Activated CD8-positive, alpha-beta T cell treated with anti-CD3 and anti-CD28 coated beads for 36 hours (primary cell): ENCODE data around the gene ADAMTS17. TPM values are rescaled to one million over a fixed set of nuclear protein-coding genes. Genes with fewer than 3 reads are reported as not detected.

Source experiments
- ATAC-seq: fragments of 200-7000 bp; cut with Tn5 transposase; one replicate; pipeline ENCODE4 v1.10.0; 2021; ENCODE audit warnings: mild to moderate bottlenecking, moderate library complexity
- CTCF ChIA-PET: fragments of 350-600 bp; sonication (Branson Sonifier 250); formaldehyde crosslinking; loops from one replicate; lab custom pipeline; 2021; ENCODE audit warnings: antibody characterized with exemption; lab: Charles Lee
- POLR2A ChIA-PET: fragments of 350-600 bp; sonication (Branson Sonifier 250); formaldehyde crosslinking; loops from one replicate; lab custom pipeline; 2021; ENCODE audit warnings: antibody characterized with exemption; lab: Charles Lee
- DNase-seq: peaks from one replicate; pipeline ENCODE4 v3.0.0-alpha.2; 2020
- H3K27ac Mint-ChIP-seq: one replicate; pipeline ENCODE4 v1.8.0; 2021; ENCODE audit warnings: mild to moderate bottlenecking, mixed read lengths
- H3K27me3 Mint-ChIP-seq: one replicate; pipeline ENCODE4 v1.8.0; 2021; ENCODE audit warnings: mixed read lengths
- H3K36me3 Mint-ChIP-seq: one replicate; pipeline ENCODE4 v1.8.0; 2021; ENCODE audit warnings: low read depth, mixed read lengths
- H3K4me1 Mint-ChIP-seq: one replicate; pipeline ENCODE4 v1.8.0; 2021; ENCODE audit warnings: low read depth, mixed read lengths
- H3K4me3 Mint-ChIP-seq: one replicate; pipeline ENCODE4 v1.8.0; 2021; ENCODE audit warnings: mild to moderate bottlenecking, moderate library complexity, mixed read lengths
- H3K9me3 Mint-ChIP-seq: one replicate; pipeline ENCODE4 v1.8.0; 2021; ENCODE audit warnings: mixed read lengths
- CTCF ChIP-seq: fragments of 200-600 bp; IDR thresholded peaks from one replicate; pipeline ENCODE4 v1.8.0; 2022; ENCODE audit warnings: antibody characterized with exemption, mild to moderate bottlenecking
- intact Hi-C: fragments of 100-400 bp; cut with micrococcal nuclease; formaldehyde crosslinking; loops from one replicate; pipeline ENCODE4 v1.10.0; 2022
- total RNA-seq, 2 experiments: library from RNA; stranded (reverse); gene quantifications; one replicate each; pipeline ENCODE4 v1.2.3, GENCODE V29; 2021

Gene ADAMTS17
- total RNA-seq, 2 experiments from 2014 or later: 0.60 to 1.5 TPM

DNA sequence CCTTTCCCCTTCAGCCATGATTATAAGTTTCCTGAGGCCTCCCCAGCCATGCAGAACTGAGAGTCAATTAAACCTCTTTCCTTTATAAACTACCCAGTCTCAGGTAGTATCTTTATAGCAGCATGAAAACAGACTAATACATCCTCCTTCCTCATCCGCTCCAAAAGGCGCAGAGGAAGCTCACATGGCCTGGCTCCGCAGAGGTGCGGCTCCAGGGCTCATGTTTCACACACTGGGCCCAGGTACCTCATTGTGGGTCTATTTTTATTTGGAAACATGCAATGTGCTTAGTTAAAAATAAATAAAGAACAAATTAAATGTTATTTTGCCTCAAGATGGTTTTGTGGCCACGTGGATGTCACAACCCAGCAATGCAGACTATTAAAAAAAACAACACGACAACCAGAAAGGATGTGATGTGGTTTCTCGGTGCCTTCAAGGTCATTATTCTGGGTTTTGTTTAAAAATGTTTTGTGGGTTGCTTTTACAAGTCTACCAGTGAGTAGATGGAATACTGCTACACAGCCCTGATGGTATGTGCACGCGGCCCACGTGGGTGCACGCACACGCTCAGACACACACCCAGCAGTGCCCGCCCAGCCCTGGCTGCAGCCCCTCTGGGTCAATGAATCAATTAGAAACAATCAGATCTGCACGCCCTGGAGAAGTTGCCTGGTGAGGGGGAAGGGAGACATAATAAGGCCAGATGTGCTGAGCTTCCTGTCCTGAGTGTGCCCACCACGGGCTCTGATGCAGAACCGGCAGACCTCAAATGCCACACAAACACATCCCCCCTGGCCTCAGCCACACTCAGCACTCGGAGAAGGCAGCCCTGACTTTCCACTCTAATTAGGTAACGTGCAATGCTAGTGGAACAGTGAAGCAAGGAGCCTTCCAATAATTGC is 140.1 kb downstream of the ADAMTS17 start:
- Mint-ChIP-seq H3K4me3 (peak overlapping the region; percentile 14), H3K9me3 (no peaks in the 10 kb centered on the region), H3K27me3 (no peaks in the 10 kb centered on the region), H3K36me3 (no peaks in the 10 kb centered on the region), H3K4me1 (peaks cover 19% of the 10 kb centered on the region), H3K27ac (peak overlapping the region; percentile 72)
- ChIA-PET POLR2A (interaction anchor here (0.6 to 0.9 kb wide), 2 partner anchors 12 to 70 kb away, joined by 3 read pairs; no protein-coding TSS in a partner anchor), CTCF (no interaction called here)
- ATAC-seq (peak; percentile 84), DNase-seq (peak; percentile 71)
- intact Hi-C loops: no loop called here
- no peak for TF ChIP-seq CTCF

- DNase-seq (no peak), ATAC-seq (no peak)
- H3K9me3 Mint-ChIP-seq: no peaks in the 10 kb centered on the region
- ChIA-PET POLR2A (interaction anchor here (0.6 kb wide), 1 partner anchor 69 kb away, joined by 3 read pairs; no protein-coding TSS in a partner anchor), CTCF (no interaction called here)
- no peak overlapping the region for H3K27ac Mint-ChIP-seq
- H3K36me3 Mint-ChIP-seq: no peaks in the 10 kb centered on the region
- H3K4me1 Mint-ChIP-seq: peaks cover 19% of the 10 kb centered on the region
- H3K4me3 Mint-ChIP-seq: no peak overlapping the region
- intact Hi-C loops: no loop called here
- no peak for TF ChIP-seq CTCF
- no peaks in the 10 kb centered on the region for H3K27me3 Mint-ChIP-seq
Observed at GRCh38 chr15:100200287-100200880, 141.4 kb downstream of the ADAMTS17 start.

DNA sequence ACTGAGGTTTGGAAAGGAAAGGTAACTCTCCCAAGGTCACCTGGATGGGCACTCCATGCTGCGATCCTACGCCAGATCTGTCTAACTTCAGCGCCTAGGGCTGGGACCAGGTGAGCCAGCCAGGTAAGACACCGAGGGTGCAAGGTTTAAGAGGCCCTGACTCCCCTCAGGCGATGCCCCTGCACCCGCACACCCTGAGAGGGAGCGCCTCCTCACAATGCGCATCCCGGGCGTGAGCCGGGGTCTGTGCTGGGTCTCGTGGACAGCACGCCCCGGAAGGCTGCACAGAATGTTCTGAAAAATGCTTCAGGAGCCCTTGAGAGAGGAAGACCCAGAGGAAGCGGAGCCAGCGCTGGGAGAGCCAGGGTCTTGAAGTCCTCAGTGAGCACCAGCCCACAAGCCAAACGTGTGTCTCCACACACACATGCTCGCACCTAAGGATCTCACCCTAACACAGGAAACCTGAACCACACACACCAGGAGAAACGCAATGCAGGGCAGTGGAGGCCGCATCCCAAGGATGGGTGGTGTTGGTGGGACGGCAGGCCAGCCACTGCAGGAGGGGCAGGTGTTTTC is 142.0 kb downstream of the ADAMTS17 start:
- DNase-seq: no peak
- ATAC-seq: no peak
- Mint-ChIP-seq H3K4me3 (no peak overlapping the region), H3K27ac (no peak overlapping the region), H3K27me3 (no peaks in the 10 kb centered on the region), H3K4me1 (peaks cover 19% of the 10 kb centered on the region), H3K36me3 (no peaks in the 10 kb centered on the region), H3K9me3 (no peaks in the 10 kb centered on the region)
- no peak for TF ChIP-seq CTCF
- intact Hi-C loops: no loop called here
- ChIA-PET POLR2A (no interaction called here), CTCF (no interaction called here)

DNA sequence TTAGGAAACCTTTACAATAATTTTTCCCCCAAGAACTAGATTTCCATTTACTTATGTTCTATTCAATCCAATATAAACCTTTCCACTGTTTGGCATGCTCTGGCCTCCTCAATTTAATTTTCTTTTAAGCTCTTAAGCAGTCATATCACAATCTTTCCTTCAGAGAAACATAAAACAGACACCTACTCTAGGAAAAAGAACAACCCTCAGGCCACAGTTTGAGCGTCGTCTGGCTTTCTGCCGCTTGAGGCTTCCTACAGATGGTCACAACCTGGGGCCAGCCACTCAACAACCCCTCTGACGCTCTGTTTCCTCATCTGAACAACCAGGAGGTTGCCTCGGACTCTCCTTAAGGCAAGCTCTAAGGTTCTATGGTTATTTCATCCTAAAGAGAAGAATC is 143.3 kb downstream of the ADAMTS17 start:
- no peak for TF ChIP-seq CTCF
- Mint-ChIP-seq H3K9me3 (no peaks in the 10 kb centered on the region), H3K27ac (no peak overlapping the region), H3K27me3 (no peaks in the 10 kb centered on the region), H3K4me3 (no peak overlapping the region), H3K4me1 (peaks cover 19% of the 10 kb centered on the region), H3K36me3 (no peaks in the 10 kb centered on the region)
- no peak for ATAC-seq
- intact Hi-C loops: no loop called here
- CTCF ChIA-PET: no interaction called here
- POLR2A ChIA-PET: no interaction called here
- DNase-seq: no peak
